OCI-LY1 (cell line): ENCODE results near the gene NUDT17.

ENCODE experiments used
- H2AFZ ChIP-seq: fragments of 200-600 bp; sonication (generic), shearing (Covaris generic); 2 replicates; pipeline ENCODE4 v1.6.0; 2014; ENCODE audit warnings: antibody characterized with exemption, mild to moderate bottlenecking, low read length
- H3F3A ChIP-seq: fragments of 200-600 bp; sonication (generic), shearing (Covaris generic); 2 replicates; pipeline ENCODE4 v1.6.0; 2014; ENCODE audit warnings: mild to moderate bottlenecking, antibody characterized with exemption, low read length, moderate library complexity; ENCODE audit not compliant: insufficient read depth
- H3K27ac ChIP-seq: fragments of 200-600 bp; sonication (generic); 2 replicates; pipeline ENCODE4 v1.5.1; 2014; ENCODE audit warnings: low read length, mixed run types, mild to moderate bottlenecking, low read depth; ENCODE audit not compliant: poor library complexity, severe bottlenecking
- H3K27me3 ChIP-seq: fragments of 200-600 bp; sonication (generic); 2 replicates; pipeline ENCODE4 v1.6.0; 2014; ENCODE audit warnings: antibody characterized with exemption, mild to moderate bottlenecking, low read length, moderate library complexity; ENCODE audit not compliant: insufficient read depth
- H3K36me3 ChIP-seq: fragments of 200-600 bp; sonication (generic); 2 replicates; pipeline ENCODE4 v1.6.1; 2014; ENCODE audit warnings: mild to moderate bottlenecking, antibody characterized with exemption, low read length, moderate library complexity, mixed read lengths; ENCODE audit not compliant: insufficient read depth
- H3K4me1 ChIP-seq: fragments of 200-600 bp; sonication (generic); 2 replicates; pipeline ENCODE4 v1.5.1; 2014; ENCODE audit warnings: mild to moderate bottlenecking, low read length, moderate library complexity; ENCODE audit not compliant: insufficient read depth, severe bottlenecking
- H3K4me2 ChIP-seq: fragments of 200-600 bp; sonication (generic), shearing (Covaris generic); 2 replicates; pipeline ENCODE4 v1.6.1; 2014; ENCODE audit warnings: low read length
- H3K4me3 ChIP-seq: fragments of 200-600 bp; sonication (generic); 2 replicates; pipeline ENCODE4 v1.5.1; 2014; ENCODE audit warnings: low read length, low read depth, mild to moderate bottlenecking, mixed read lengths; ENCODE audit not compliant: poor library complexity, severe bottlenecking
- H3K79me2 ChIP-seq: fragments of 200-600 bp; shearing (Covaris generic); 2 replicates; pipeline ENCODE4 v1.6.1; 2016; ENCODE audit warnings: mixed run types, low read length, mixed read lengths; ENCODE audit not compliant: insufficient read depth
- H3K9ac ChIP-seq: fragments of 200-600 bp; sonication (generic), shearing (Covaris generic); 2 replicates; pipeline ENCODE4 v1.6.1; 2014; ENCODE audit warnings: mild to moderate bottlenecking, low read length, mixed read lengths
- H3K9me2 ChIP-seq: fragments of 200-600 bp; sonication (generic), shearing (Covaris generic); 2 replicates; pipeline ENCODE4 v1.6.1; 2014; ENCODE audit warnings: low read depth, mild to moderate bottlenecking, low read length, mixed read lengths
- H3K9me3 ChIP-seq: fragments of 200-600 bp; shearing (Covaris generic); 2 replicates; pipeline ENCODE4 v1.6.1; 2014; ENCODE audit warnings: low read length, mixed read lengths
- H4K20me1 ChIP-seq: fragments of 200-600 bp; sonication (generic), shearing (Covaris generic); 2 replicates; pipeline ENCODE4 v1.6.0; 2016; ENCODE audit warnings: mild to moderate bottlenecking, low read length; ENCODE audit not compliant: insufficient read depth
- CTCF ChIP-seq: fragments of 200-600 bp; sonication (generic), shearing (Covaris generic); IDR thresholded peaks from 2 replicates; pipeline ENCODE4 v1.5.1; 2017; ENCODE audit warnings: mild to moderate bottlenecking, antibody characterized with exemption, low read length, moderate library complexity, mixed read lengths
- EZH2 ChIP-seq: fragments of 200-600 bp; sonication (generic), shearing (Covaris generic); IDR thresholded peaks from 2 replicates; pipeline ENCODE4 v1.8.0; 2017; ENCODE audit warnings: borderline replicate concordance, mixed run types, mild to moderate bottlenecking, antibody characterized with exemption, low read length, moderate library complexity, mixed read lengths

Gene NUDT17

GRCh38 chr1:145897969-145898368 is 52.5 kb downstream of the NUDT17 start:
- H3K27ac ChIP-seq: no peak overlapping the region
- H3K4me3 ChIP-seq: no peak overlapping the region
- H3K36me3 ChIP-seq: no peaks in the 10 kb centered on the region
- H3K9me2 ChIP-seq: no peaks in the 10 kb centered on the region
- TF ChIP-seq EZH2: no peak
- no peak for TF ChIP-seq CTCF
- H3K27me3 ChIP-seq: no peaks in the 10 kb centered on the region
- H3K4me2 ChIP-seq: no peak overlapping the region
- H3K79me2 ChIP-seq: no peaks in the 10 kb centered on the region
- no peaks in the 10 kb centered on the region for H3F3A ChIP-seq
- H3K9ac ChIP-seq: no peak overlapping the region
- no peak overlapping the region for H2AFZ ChIP-seq
- H3K9me3 ChIP-seq: no peaks in the 10 kb centered on the region
- no peaks in the 10 kb centered on the region for H3K4me1 ChIP-seq
- no peaks in the 10 kb centered on the region for H4K20me1 ChIP-seq
